Activated CD4-positive, alpha-beta T cell treated with anti-CD3 and anti-CD28 coated beads, Interleukin-2, Interleukin-6, amounts not matched to agents 100 ng/mL and 50 ng/mL, durations not matched to agents 16 hours and 8 hours (primary cell): ENCODE results near the gene ELK4.

ENCODE experiments used
- DNase-seq: peaks from one replicate; pipeline ENCODE4 v3.0.0-alpha.2; 2020

The ELK4 gene

DNA sequence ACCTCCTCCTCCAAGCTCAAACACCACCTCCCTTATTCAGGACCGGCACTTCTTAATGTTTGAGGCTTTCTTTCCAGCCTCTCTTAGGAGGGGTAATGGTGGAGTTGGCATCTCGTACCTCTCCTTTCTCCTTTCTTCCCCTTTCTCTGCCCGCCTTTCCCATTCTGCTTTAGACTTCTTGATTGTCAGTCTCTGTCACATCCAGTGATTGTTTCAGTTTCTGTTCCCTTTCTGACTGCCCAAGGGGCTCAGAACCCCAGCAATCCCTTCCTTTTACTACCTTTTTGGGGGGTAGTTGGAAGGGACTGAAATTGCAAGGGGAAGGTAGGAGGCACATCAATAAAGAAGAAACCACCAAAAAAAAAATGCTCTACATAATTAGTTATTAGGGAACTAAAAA lies 5.6 kb downstream of the ELK4 start:
- no peak for DNase-seq

GRCh38 chr1:205623646-205624045 lies 8.2 kb downstream of the ELK4 start:
- DNase-seq = no peak

GRCh38 chr1:205620269-205620668 lies 11.5 kb downstream of the ELK4 start:
- DNase-seq = no peak

- DNase-seq = no peak
Observed at GRCh38 chr1:205619376-205619775, 12.4 kb downstream of the ELK4 start.

GRCh38 chr1:205616563-205617293 lies 15.1 kb downstream of the ELK4 start:
- DNase-seq = no peak

- no peak for DNase-seq
Observed at GRCh38 chr1:205615789-205616188, 16.0 kb downstream of the ELK4 start.

DNA sequence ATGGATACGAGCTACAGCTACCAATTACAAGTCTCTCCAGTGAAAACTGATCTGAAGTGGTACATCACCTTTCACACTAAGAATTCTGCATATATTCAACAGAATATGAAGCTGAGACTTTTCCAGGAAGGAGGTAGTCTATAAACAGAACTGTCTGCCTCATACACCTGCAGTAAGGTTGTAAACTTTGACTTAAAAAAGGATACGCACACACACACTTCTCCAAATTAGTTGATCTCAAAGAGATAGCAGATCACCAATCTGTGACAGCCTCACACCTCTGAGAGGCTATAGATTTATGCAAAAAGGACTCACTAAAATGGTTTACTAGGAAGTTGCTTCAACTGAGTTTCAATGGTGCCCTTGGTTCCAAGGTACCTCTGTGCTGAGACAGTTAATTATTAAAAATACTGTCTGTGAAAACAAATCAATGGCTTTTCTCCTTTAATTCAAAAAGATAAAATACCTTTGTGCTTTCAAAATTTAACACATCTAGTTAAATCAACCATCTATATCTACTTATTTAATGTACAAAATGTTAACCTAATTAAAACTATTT lies 17.9 kb downstream of the ELK4 start:
- DNase-seq = no peak

DNA sequence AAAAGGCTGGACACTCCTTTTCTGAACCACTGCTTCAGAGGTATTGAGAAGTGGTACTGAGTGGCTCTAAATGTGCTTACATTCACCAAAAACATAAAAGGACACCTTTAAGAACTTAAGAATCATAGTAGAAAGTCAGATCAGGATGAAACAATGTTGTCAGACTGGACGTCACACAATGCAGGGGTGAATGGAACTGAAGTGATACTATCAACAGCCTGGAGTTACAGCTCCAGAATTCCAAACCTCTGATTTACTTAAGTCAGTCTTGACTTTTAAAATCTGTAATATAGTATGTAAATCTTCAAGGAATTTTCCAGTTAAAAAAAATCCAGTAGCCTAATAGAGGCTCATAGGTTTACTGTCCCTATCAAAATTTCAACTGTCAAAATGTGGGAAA lies 19.3 kb downstream of the ELK4 start:
- DNase-seq = no peak

- no peak for DNase-seq
Observed at GRCh38 chr1:205612104-205612503, 19.7 kb downstream of the ELK4 start.

- peak; percentile 20 for DNase-seq
Observed at GRCh38 chr1:205610901-205611466, 20.8 kb downstream of the ELK4 start.

DNA sequence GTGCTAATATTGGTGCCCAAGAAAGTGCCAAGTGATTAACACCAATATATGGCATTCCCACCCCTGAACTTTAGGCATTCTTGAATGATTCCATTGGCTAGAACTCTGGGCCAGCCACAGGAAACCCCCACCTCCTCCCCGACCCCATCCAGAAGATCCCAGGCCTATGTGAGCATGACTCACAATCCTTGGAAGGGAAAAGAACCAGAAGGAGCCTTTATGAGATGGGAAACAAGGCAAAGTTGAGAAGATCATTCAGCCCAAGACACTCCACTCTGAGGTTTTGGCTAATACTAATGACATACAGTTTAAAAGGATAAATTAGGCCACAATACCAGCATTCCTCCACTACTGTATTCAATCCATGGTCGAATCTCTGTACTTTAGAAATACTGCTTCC lies 21.8 kb downstream of the ELK4 start:
- no peak for DNase-seq

GRCh38 chr1:205604825-205605505 lies 26.8 kb downstream of the ELK4 start:
- DNase-seq = no peak

DNA sequence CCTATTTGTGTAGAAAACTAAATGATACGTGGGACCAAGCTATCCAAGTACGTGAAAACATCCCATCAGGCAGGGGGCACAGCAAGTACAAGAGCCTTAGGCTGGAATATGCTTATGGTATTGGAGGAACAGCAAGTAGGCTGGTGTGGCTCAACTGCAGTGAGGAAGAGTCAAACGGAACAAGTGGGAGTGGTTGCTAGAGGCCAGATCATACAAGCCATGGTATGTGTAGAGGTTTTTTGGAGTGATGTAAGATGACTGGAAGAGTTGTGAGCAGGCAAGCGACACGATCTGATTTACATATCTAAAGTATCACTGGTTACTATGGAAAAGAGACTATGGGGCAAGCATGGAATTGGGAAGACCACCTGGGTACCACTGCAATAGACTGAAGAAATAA lies 27.8 kb downstream of the ELK4 start:
- no peak for DNase-seq

DNA sequence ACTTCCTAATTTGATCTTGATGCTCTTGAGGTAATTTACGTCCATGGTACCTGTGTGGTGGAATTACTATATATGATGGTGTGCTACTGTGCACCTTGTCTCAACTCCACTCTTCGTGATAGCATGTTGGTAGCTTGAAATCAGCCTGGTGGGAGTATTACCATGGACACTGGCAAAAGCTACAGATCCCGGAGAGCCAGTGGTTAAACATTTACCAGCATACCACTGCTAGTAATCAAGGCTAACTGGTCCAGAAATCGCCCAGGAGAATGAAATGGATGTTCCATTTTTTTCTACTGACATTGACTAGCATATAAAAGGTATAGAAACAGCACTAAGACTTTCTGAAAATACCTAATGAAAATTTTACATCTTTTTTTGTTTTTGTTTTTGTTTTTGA lies 30.6 kb downstream of the ELK4 start:
- DNase-seq = no peak

- peak; percentile 64 for DNase-seq
Observed at GRCh38 chr1:205600085-205600484, 31.7 kb downstream of the ELK4 start.

GRCh38 chr1:205599669-205600042 lies 32.2 kb downstream of the ELK4 start:
- no peak for DNase-seq

DNA sequence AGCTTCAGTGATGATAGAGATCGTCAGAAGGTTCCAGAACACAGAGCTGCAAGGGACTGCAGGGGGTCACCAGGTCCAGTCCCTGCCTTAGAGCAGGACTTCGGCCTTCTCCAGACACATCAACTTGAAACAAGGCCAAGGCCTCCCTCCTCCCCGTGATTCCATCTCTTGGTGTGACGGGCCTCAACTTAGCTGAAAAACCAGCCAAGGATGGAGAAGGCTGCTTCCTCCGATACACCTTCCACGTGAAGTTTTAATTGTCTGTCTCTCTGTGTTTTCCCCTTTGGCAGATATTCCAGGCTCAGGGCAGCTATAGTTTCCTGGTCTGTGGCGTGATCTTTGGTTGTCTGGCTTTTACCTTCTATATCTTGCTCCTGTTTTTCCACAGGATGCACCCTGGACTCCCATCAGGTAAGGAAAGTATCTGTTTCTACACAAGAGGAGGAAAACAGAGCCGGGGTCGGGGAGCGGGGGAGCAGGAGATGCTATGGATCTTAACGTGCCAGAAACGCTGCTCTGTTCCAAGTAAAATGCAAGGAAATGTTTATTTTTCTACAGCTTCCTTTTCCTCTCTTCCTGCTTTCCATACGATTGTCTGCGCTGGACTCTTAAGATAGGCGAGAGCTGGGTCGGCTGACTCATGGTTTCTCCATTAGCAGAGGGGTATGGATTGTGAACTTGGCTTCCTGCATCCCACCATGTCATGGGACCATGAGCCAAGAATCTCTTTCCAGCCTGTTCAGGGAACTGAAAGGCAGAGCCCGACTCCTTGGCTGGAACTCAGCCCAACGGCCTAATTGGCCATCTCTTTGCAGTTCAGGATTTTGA lies 32.8 kb downstream of the ELK4 start:
- DNase-seq = no peak

DNA sequence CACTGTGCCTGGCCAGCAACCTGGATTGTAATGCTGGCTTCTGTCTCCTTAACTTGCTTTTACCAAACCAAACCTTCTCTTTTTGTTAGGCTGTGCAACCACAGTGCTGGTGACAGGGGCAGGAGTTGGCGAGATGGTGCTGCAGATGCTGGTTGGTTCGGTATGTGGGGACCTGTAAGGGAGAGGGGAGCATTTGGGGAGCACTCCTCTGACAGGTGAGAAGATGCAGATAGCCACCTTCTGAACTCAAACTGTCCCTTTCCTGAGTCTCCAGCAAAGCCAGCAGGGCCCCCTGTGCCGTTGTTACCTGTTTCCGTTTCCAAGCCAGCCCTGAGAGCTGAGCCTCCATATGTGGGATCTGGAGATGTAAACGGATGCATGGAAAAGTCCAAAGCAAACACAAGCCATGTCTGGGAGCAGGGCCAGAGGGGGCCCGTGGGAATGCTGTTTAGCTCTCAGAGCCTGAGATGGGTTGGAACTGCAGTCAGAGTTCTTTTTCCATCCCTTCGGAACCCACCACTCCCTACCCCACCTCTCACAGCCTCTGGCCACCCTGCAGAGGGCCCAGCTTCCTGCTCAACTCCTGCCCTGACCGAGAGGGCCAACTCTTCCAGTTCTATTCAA lies 34.0 kb downstream of the ELK4 start:
- DNase-seq = no peak

DNA sequence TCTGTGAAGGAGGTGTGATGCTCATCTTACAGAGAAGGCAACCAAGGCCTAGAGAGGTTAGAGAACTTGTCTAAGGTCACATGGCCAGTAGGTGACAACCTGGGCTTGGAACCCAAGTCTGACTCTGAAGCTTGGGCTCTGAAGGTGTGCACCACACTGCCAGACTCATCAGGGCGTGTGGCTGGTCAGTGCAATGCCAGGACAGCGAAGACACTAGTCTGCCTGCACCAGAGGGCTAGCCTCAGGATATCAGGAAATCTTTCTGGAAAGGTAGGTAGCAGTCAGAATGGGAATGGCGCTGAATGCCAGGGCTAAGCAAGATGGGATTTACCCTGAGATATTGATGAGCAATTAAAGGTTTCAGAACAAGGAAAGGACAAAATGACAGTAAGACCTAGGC lies 34.9 kb downstream of the ELK4 start:
- no peak for DNase-seq

- DNase-seq = no peak
Observed at GRCh38 chr1:205595861-205596260, 36.0 kb downstream of the ELK4 start.

GRCh38 chr1:205595435-205595834 lies 36.4 kb downstream of the ELK4 start:
- no peak for DNase-seq

- no peak for DNase-seq
Observed at GRCh38 chr1:205594846-205595245, 37.0 kb downstream of the ELK4 start.

GRCh38 chr1:205593967-205594366 lies 37.8 kb downstream of the ELK4 start:
- DNase-seq = no peak
